ENCODE measurements around the gene FAM168B.

GRCh38 chr2:131104487-131105155 lies 11.4 kb upstream of the FAM168B start:
- TF ChIP-seq CTCF (IDR thresholded peaks at IDR 0.05) (no peak), POLR2A (IDR thresholded peaks at IDR 0.05) (peak in 1 of 2 donors; percentile 63)

Data from adrenal gland (tissue), 5 donors.